H4 (cell line): ENCODE results near the gene RHNO1. TPM values are rescaled to one million over a fixed set of nuclear protein-coding genes. Genes with fewer than 3 reads are reported as not detected.
"Not testable (repeated sequence)": the region's sequence is repeated elsewhere in the genome, so short reads cannot be mapped to it uniquely, and the experiment has no call there.

Experiments
- DNase-seq: peaks from one replicate; pipeline ENCODE4 v3.0.0-alpha.2; 2015; ENCODE audit warnings: low spot score
- total RNA-seq: library from RNA; depleted of rRNA; stranded (reverse); fragments of >200 nt; shearing (Covaris generic); gene quantifications from 2 replicates; pipeline ENCODE4 v1.2.3, GENCODE V29; 2014

The RHNO1 gene
- total RNA-seq, 1 experiment from 2014 or later, result 94.6 TPM

- DNase-seq, result no peak
Measured at GRCh38 chr12:2858944-2859421, 18.0 kb upstream of the RHNO1 start.

DNA sequence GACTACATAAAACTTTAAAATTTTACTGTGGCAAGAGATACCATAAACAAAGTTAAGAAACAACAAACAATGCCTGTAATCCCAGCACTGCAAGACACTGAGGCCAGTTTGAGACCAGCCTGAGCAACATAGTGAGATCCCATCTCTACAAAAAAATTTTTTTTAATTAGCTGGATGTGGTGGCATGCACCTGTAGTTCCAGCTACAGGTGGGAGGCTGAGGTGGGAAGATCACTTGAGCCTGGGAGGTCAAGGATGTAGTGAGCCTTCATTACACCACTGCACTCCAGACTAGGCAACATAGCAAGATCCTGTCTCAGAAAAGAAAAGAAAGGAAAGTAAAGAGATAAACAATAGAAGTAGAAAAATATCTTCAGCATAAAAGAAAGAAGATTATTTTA is 16.9 kb upstream of the RHNO1 start:
- no peak for DNase-seq

DNA sequence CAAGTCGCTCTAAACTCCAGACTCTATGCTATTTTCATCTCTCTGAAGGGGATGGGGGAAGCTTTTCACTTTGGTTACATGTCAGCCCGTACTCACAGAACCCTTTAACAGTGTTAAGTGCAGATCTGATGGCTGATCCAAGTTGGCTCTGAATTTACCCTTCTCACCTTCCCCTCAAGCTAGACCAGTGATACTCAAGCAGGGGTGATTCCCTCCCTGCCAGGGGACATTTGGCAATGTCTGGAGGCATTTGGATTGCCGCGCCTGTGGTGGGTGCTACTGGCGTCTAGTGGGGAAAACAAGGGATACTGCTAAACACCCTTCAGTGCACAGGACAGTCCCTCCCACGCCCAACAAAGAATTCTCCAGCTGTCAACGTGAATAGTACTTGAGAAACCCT is 14.1 kb upstream of the RHNO1 start:
- no peak for DNase-seq

GRCh38 chr12:2863402-2863801 is 13.6 kb upstream of the RHNO1 start:
- not testable (repeated sequence) for DNase-seq

DNA sequence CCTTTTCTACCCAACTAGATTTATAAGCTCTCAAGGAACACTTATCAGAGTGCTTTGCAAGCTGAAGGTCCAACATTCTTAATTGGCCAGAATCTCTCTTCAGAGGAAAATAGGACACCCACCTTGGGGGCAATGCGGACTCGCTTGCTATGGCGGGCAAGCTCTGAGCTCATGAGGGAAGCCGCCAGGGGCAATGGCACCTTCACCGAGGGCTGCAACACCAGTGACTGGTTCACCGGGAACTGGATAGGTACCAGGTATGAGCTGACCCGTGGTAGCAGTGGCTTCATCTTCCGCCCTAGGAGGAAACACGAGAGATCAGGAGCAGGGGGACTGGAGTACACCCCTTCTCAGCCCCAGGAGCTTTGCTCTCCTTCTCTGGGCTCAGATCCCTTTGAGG is 12.8 kb upstream of the RHNO1 start:
- DNase-seq, result no peak

DNA sequence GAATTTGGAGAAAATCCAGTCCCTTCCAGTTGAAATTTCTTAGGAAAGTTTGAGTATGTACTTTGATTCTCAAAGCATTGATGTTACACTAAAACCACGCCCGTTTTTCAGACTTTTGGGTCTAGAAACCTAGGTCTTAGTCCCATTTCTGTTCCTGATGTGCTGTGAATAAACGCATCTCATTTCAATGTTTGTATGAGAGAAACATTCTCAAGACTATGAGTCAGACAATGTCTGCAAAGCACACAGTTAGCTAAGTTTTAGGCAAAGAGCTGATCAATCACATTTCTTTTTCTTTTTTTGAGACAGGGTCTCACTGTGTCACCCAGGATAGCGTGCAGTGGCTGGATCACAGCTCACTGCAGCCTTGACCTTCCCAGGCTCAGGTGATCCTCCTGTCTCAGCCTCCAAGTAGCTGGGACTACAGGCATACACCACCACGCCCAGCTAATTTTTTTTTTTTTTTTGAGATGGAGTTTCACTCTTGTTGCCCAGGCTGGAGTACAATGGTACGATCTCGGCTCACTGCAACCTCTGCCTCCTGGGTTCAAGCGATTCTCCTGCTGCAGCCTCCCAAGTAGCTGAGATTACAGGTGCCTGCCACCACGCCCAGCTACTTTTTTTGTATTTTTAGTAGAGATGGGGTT is 7.9 kb upstream of the RHNO1 start:
- not testable (repeated sequence) for DNase-seq

- DNase-seq, result no peak
Measured at GRCh38 chr12:2876431-2877046, 484 bp upstream of the RHNO1 start.

DNA sequence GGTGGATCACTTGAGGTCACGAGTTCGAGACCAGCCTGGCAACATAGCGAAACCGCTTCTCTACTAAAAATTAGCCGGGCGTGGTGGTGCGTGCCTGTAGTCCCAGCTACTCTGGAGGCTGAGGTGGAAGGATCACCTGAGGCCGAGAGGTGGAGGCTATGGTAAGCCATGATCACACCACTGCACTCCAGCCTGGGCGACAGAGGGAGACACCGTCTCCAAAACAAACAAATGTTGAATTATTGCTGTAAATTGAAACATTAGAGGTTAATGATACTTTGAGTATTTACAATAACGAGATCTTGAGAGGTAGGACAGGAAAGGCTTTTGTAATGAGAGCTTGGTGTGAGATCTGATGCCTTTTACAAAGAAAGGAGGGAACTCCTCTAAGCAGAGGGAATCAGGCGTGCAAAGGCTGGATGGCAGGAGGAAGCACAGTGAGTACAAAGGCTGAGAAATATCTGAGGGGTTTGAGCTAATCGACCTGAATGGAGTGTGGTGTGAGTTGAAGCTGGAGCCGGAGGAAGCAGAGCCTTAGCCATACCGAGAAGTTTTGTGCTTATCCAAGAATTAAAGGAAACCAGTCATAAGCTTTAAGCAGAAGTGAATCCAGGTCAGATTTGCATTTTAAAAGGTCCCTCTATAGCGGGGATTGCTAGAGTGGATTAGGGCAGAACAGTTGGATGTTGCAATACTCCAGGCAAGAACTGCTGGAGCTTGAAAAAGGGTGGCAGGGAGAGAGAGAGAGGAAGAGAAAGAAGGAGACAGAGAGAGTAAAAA is 1.1 kb downstream of the RHNO1 start:
- DNase-seq, result no peak

GRCh38 chr12:2879853-2880252 is 2.8 kb downstream of the RHNO1 start:
- no peak for DNase-seq

DNA sequence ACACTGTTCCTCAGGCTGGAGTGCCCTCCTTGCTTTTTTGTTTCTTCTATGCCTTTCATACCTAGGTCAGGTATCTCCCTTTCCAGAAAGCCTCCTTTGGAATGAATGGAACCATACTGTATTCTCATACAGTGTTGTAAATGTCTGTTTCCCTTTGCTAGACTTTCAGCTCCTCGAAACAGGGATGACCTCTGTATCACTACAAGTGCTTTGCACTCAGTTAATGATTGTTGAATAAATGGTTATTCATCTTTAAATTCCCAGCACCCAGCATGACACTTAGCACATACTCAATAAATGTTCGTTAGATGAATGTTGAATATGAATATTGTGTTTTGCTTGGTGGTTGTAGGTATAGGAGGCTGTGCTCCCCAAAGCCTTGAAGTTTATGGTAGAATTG is 7.8 kb downstream of the RHNO1 start:
- DNase-seq, result no peak

- DNase-seq, result no peak
Measured at GRCh38 chr12:2886768-2887450, 9.9 kb downstream of the RHNO1 start.

- no peak for DNase-seq
Measured at GRCh38 chr12:2890001-2890387, 13.0 kb downstream of the RHNO1 start.

GRCh38 chr12:2890388-2891239 is 13.6 kb downstream of the RHNO1 start, which contains the start of gene TULP3:
TULP3 (plus strand) TSS chr12:2890891; CDS start chr12:2890948, 57 bp downstream.
- peak; percentile 98 for DNase-seq

- DNase-seq, result peak; percentile 35
Measured at GRCh38 chr12:2891240-2892053, 14.4 kb downstream of the RHNO1 start.

- DNase-seq, result no peak
Measured at GRCh38 chr12:2892246-2892645, 15.2 kb downstream of the RHNO1 start.

GRCh38 chr12:2893007-2893406 is 16.0 kb downstream of the RHNO1 start:
- peak; percentile 35 for DNase-seq

DNA sequence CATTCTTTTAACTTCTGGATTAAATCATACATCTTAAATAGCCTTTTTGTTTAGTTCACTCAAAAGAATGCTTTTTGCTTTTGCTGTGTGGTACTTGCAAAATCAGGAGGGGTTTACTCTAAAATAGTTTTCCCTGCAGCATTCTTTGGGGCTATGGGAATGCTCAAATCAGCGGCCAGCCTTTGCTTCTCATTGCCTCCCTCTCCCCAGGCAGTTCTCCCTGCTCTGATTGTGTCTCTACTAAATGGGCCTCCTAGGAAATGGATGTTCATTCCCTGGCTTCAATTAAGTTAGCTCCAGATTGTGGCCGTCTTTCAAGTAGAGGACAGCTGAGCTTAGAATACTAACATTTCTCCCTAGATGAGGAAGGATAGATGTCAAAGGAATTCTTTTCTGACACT is 18.0 kb downstream of the RHNO1 start:
- DNase-seq, result no peak

- no peak for DNase-seq
Measured at GRCh38 chr12:2895511-2895910, 18.5 kb downstream of the RHNO1 start.

DNA sequence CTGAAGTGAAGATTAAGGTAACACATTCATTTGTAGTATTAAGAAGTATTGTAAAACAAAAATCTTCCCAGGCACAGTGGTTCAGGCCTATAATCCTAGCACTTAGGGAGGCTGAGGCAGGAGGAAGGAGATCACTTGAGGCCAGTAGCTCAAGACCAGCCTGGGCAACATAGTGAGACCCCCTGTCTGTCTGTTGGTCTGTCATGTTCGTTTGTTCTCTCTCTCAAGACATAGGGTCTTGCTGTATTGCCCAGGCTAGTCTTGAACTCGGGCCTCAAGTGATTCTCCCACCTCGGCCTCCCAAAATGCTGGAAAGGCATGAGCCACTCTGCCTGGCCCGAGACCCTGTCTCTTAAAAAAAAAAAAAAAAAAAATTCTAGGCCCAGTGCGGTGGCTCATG is 20.4 kb downstream of the RHNO1 start:
- no peak for DNase-seq

- DNase-seq, result no peak
Measured at GRCh38 chr12:2900642-2901041, 23.6 kb downstream of the RHNO1 start.
